ENCODE data around the gene RFX4. TPM values are rescaled to one million over a fixed set of nuclear protein-coding genes. Genes with fewer than 3 reads are reported as not detected.

Gene RFX4
- total RNA-seq, 1 donor from 2014 or later: 3.4 TPM

- no peaks in the 10 kb centered on the region for H3K36me3 Mint-ChIP-seq
- Histone ChIP-seq H3K27me3 (peaks cover 76% of the 10 kb centered on the region), H3K4me1 (no peaks in the 10 kb centered on the region), H3K9me3 (ENCODE audit: low read depth) (no peaks in the 10 kb centered on the region), H3K27ac (no peak overlapping the region), H3K9ac (no peak overlapping the region), H2AFZ (replicated peaks) (no peak overlapping the region), H3K4me2 (no peak overlapping the region), H3K36me3 (no peaks in the 10 kb centered on the region), H3F3A (ENCODE audit: low read depth) (no peaks in the 10 kb centered on the region), H3K79me2 (ENCODE audit: low read depth) (no peaks in the 10 kb centered on the region), H4K20me1 (ENCODE audit: low read depth) (no peaks in the 10 kb centered on the region), H3K4me3 (no peak overlapping the region)
- peaks cover 6% of the 10 kb centered on the region for H3K9me3 Mint-ChIP-seq
- DNase-seq (ENCODE audit: low spot score): no peak
- TF ChIP-seq EZH2phosphoT487 (IDR thresholded peaks at IDR 0.05): no peak
- TF ChIP-seq CTCF (IDR thresholded peaks at IDR 0.05): no peak
- no peak for TF ChIP-seq EZH2 (IDR thresholded peaks at IDR 0.05)
- no peak overlapping the region for H3K27ac Mint-ChIP-seq
- H3K4me3 Mint-ChIP-seq: no peak overlapping the region
- H3K4me1 Mint-ChIP-seq: peaks cover 3% of the 10 kb centered on the region
- H3K27me3 Mint-ChIP-seq (ENCODE audit: insufficient read depth, low read depth): peaks cover 4% of the 10 kb centered on the region
These were observed 9.6 kb upstream of the RFX4 start for GRCh38 chr12:106573239-106573638.

- H3K36me3 ChIP-seq: no peaks in the 10 kb centered on the region
- H3K4me3 ChIP-seq: no peak overlapping the region
- no peak overlapping the region for H3K4me2 ChIP-seq
- TF ChIP-seq CTCF (IDR thresholded peaks at IDR 0.05) (no peak), EZH2phosphoT487 (IDR thresholded peaks at IDR 0.05) (no peak), EZH2 (IDR thresholded peaks at IDR 0.05) (no peak)
- no peak overlapping the region for H3K27ac ChIP-seq
- peaks cover 5% of the 10 kb centered on the region for H3K4me1 ChIP-seq
- H4K20me1 ChIP-seq (ENCODE audit: low read depth): peaks cover 22% of the 10 kb centered on the region
- peaks cover 2% of the 10 kb centered on the region for H3K9me3 Mint-ChIP-seq
- peaks cover 99% of the 10 kb centered on the region for H3K27me3 ChIP-seq
- H3K4me3 Mint-ChIP-seq: no peak overlapping the region
- H2AFZ ChIP-seq (replicated peaks): no peak overlapping the region
- H3K79me2 ChIP-seq (ENCODE audit: low read depth): no peaks in the 10 kb centered on the region
- H3K36me3 Mint-ChIP-seq: peaks cover 2% of the 10 kb centered on the region
- peaks cover 12% of the 10 kb centered on the region for H3K27me3 Mint-ChIP-seq (ENCODE audit: insufficient read depth, low read depth)
- DNase-seq (ENCODE audit: low spot score): no peak
- H3F3A ChIP-seq (ENCODE audit: low read depth): peaks cover 14% of the 10 kb centered on the region
- no peak overlapping the region for H3K27ac Mint-ChIP-seq
- H3K9ac ChIP-seq: no peak overlapping the region
- H3K9me3 ChIP-seq (ENCODE audit: low read depth): no peaks in the 10 kb centered on the region
- H3K4me1 Mint-ChIP-seq: peaks cover 15% of the 10 kb centered on the region
These were observed 6.0 kb upstream of the RFX4 start for GRCh38 chr12:106576848-106577247.

- Histone ChIP-seq H3K27ac (no peak overlapping the region), H3K4me2 (peak overlapping the region; percentile 76), H3K27me3 (peaks cover 100% of the 10 kb centered on the region), H2AFZ (replicated peaks) (no peak overlapping the region), H4K20me1 (ENCODE audit: low read depth) (peaks cover 62% of the 10 kb centered on the region), H3K79me2 (ENCODE audit: low read depth) (no peaks in the 10 kb centered on the region), H3K9ac (no peak overlapping the region), H3K4me3 (peak overlapping the region; percentile 49), H3F3A (ENCODE audit: low read depth) (peaks cover 51% of the 10 kb centered on the region), H3K4me1 (peaks cover 36% of the 10 kb centered on the region), H3K9me3 (ENCODE audit: low read depth) (no peaks in the 10 kb centered on the region), H3K36me3 (no peaks in the 10 kb centered on the region)
- H3K9me3 Mint-ChIP-seq: peaks cover 2% of the 10 kb centered on the region
- TF ChIP-seq EZH2phosphoT487 (IDR thresholded peaks at IDR 0.05) (peak; percentile 89), CTCF (IDR thresholded peaks at IDR 0.05) (no peak), EZH2 (IDR thresholded peaks at IDR 0.05) (peak; percentile 88)
- H3K27me3 Mint-ChIP-seq (ENCODE audit: insufficient read depth, low read depth): peaks cover 19% of the 10 kb centered on the region
- H3K27ac Mint-ChIP-seq: no peak overlapping the region
- H3K36me3 Mint-ChIP-seq: peaks cover 7% of the 10 kb centered on the region
- peak; percentile 32 for DNase-seq (ENCODE audit: low spot score)
- H3K4me1 Mint-ChIP-seq: peaks cover 24% of the 10 kb centered on the region
- peak overlapping the region; percentile 89 for H3K4me3 Mint-ChIP-seq
These were observed 1.9 kb upstream of the RFX4 start for GRCh38 chr12:106580671-106581508.

Data from neural progenitor cell (in vitro differentiated cells).